Measurements from ENCODE around the gene MESP2. TPM values are rescaled to one million over a fixed set of nuclear protein-coding genes. Genes with fewer than 3 reads are reported as not detected.

Gene MESP2
- polyA plus RNA-seq, 4 donors, result 0.27 to 0.47 (median 0.38) TPM

- no peak for DNase-seq (ENCODE audit: low read depth in 4 of 4, low spot score in 2 of 4)
Measured at GRCh38 chr15:89799011-89799911, 23.1 kb downstream of the MESP2 start.

- no peak for DNase-seq (ENCODE audit: low read depth in 4 of 4, low spot score in 2 of 4)
Measured at GRCh38 chr15:89799918-89800498, 23.9 kb downstream of the MESP2 start.

DNA sequence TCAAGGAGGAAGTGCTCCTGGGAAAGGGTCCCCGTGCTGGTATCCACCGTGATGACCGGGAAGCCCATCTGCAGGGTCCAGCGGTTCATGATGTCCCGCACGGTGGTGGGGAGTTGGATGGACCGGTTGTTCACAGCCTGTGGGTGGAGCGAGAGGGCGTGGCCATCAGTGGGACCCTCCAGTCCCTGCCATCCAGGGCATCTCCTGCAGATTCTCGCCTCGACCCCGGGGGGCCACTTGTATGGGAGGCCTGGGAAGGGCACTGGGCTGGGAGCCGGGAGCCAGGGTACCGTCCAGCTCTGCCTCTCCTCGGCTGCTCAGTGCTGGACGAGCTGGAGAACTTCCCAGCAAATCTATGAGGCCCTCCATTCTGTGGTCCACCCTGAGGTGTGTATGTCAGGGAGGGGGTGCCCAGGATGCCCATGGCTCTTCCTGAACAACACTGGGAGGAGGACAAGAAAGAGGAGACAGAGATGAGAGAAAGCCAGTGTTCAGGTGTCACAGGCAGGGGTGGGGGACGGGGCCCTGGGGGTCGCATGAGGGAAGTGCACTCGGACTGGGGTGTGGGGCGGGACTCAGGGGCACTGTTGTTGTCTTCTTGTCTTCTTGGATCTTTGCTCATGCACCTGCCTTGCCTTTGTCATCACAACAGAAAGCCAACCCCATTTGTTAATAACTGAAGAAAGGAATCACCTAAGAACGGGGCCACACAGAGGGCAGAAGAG is 25.5 kb downstream of the MESP2 start:
- DNase-seq (ENCODE audit: low read depth in 4 of 4, low spot score in 2 of 4), result no peak

DNA sequence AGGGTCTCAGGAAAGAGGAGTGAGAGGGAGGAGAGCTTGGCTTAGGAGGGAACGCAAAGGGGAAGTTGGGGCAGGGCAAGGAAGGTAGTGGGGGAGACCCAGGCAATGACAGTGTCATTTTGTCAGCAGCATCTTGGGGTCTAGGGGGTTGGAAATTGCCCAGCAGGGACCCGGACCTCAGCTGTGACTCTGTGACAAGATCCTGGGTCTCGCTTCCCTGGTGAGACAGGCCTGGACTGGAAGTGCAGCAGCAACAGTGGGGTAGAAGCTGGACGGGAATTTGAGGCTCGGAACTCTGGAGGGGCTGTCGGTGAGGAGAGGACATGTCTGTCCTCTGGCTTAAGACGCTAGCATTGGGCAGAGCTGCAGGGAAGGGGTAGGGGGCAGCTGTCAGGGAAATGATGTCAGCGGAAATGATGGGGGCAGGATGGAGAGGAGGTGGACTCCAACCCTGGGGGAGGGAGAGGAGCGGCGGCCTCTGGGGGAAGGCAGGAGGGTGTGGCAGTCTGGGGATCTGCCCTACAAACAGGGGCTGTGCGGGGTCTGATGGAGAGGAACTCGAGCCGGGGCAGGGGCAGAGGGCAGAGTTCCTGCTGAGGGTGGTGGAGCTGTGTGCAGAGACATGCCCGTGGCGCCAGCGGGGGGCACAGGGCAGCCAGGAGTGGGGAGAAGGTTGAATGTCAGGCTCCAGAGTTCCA is 26.2 kb downstream of the MESP2 start:
- no peak for DNase-seq (ENCODE audit: low read depth in 4 of 4, low spot score in 2 of 4)

DNA sequence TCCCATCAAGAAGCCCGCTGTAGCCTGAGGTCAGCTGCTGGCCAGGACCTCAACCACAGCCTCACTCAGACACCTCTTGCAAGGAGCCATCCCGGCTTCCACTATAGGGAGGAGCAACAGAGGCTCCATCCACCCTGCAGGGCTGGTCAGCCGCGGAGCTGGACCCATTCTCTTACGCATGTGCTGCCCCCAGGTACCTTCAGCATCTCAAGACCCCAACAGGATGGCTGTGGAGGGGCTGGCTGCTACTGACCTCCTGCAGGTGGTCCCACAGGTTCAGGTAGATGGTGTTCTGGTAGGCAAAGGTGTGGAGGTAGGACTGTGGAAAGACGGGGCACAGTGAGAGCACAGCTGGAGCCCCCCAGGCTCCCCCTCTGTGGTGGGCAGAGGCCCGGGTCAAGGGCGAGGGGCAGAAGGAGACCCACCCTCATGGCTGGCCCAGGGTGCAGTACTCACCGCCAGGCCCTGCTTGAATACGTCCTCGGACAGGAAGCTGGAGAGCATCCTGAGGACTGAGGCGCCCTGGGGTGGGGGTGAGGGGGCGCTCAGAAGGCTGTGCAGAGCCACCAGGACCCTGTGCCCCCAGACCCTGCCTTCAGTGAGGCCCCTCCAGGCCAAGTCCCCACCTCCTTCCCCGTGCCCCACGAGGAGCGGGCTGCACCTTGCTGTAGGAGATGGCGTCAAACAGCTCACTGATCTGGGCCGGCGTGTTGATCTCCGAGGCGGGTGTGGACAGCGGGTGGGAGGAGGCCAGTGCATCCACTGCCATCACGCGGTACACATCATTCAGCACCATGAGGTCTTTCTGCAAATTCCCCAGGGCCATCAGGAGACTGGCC is 27.1 kb downstream of the MESP2 start:
- DNase-seq (ENCODE audit: low read depth in 4 of 4, low spot score in 2 of 4), result no peak

GRCh38 chr15:89803941-89804800 is 28.0 kb downstream of the MESP2 start:
- DNase-seq (ENCODE audit: low read depth in 4 of 4, low spot score in 2 of 4), result no peak

GRCh38 chr15:89805241-89806209 is 29.4 kb downstream of the MESP2 start:
- DNase-seq (ENCODE audit: low read depth in 4 of 4, low spot score in 2 of 4), result no peak

DNA sequence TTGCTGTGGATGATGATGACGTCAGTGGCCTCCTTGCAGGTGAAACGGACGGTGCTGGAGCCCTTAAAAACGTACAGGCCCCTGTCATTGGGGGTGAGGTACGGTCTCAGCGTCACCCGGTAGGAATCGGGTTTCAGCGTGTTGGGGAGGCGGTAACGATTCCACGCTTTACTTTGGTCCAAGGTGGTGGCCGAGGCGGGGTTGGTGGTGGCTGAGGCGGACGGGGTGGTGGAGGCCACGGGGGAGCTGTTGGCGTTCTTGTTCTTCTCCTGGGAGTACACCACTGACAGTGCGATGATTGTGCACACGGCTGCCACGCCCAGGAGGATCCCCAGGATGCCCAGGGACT is 30.1 kb downstream of the MESP2 start:
- DNase-seq (ENCODE audit: low read depth in 4 of 4, low spot score in 2 of 4), result no peak

GRCh38 chr15:89806559-89807550 is 30.7 kb downstream of the MESP2 start:
- DNase-seq (ENCODE audit: low read depth in 4 of 4, low spot score in 2 of 4), result no peak

DNA sequence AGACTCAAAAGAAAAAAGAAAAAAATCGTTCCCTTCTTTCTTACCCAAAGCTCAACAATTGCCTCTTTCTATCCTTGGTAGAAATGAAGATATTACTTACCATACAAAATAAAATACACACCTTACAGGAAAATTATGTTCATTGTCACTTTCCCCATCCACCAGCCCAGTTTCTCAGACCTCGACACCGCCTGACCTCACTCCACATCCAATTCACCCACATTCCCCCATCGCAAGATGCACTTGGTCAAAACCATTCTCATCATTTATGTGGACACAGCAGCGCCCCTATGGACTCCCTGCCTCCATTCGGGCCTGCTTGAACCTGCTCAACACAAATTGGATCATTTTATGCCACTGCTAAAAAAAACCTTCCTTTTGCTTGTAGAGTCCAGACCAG is 31.6 kb downstream of the MESP2 start:
- no peak for DNase-seq (ENCODE audit: low read depth in 4 of 4, low spot score in 2 of 4)

- DNase-seq (ENCODE audit: low read depth in 4 of 4, low spot score in 2 of 4), result no peak
Measured at GRCh38 chr15:89808160-89808870, 32.2 kb downstream of the MESP2 start.

GRCh38 chr15:89809093-89809786 is 33.1 kb downstream of the MESP2 start:
- no peak for DNase-seq (ENCODE audit: low read depth in 4 of 4, low spot score in 2 of 4)

- no peak for DNase-seq (ENCODE audit: low read depth in 4 of 4, low spot score in 2 of 4)
Measured at GRCh38 chr15:89809787-89810148, 33.6 kb downstream of the MESP2 start.

DNA sequence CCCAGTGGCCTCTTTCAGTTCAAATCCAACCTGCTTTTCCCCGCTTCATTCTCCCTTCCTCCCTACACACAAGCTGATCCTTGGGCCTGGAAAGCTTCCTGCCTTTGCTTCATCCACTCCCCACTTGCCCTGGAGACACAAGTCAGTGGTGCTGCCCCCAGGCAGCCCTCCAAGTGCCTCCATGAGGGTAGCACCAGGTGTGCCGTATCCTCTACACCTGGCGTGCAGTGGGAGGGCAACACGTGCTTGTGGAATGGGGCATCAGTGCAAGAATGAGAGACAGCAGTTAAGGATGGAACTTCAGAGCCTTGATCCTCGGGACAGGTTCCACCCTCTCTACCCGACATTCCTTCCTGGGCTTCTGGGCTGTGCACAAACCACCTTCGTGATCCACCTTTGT is 34.7 kb downstream of the MESP2 start:
- no peak for DNase-seq (ENCODE audit: low read depth in 4 of 4, low spot score in 2 of 4)

DNA sequence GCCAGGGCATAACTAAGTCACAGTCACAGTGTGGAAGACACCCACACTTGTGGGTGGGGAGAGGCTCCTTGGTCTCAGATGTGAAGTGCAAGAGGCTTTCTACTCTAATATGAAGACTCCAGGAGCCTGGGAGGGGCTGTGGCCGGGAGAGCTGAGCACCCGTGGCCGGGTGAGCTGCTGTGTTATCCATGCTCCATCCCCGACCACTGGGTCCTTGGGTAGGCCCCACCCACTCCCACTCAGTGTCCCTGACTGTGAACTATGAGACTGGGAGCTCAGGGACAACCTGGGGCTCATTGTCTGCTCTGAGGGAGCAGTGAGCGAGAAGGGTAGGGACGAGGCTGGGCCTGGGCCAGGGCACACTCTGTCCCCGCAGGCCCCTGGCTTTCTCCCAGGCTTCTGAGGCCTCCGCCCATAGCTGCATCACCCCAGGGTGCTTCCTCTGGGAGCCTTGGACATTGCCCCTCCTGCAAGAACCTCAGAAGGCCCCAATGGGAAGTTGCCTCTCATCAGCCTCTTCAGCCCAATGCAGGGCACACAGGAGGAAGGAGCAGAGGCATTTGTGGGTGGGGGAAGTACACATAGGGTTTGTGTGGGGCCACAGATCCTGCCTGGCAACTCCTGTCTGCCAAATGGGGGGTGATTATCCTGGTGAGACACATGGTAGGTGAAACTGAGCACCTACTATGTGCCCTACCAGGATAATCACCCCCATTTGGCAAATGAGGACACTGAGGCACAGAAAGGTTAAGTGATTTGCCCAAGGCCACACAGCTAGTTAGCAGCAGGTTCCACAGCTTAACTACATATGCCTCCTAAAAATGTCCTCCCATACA is 36.1 kb downstream of the MESP2 start:
- DNase-seq (ENCODE audit: low read depth in 4 of 4, low spot score in 2 of 4), result no peak

Data from left renal cortex interstitium (tissue), 4 donors.